Measurements from ENCODE around the gene HOXC6.
"Not testable (repeated sequence)": the region's sequence is repeated elsewhere in the genome, so short reads cannot be mapped to it uniquely, and the experiment has no call there.

HOXC6 gene

GRCh38 chr12:54030889-54031471 is 2.7 kb downstream of the HOXC6 start:
- no peak for DNase-seq

- no peak for DNase-seq
Observed at GRCh38 chr12:54031480-54031879, 3.2 kb downstream of the HOXC6 start.

GRCh38 chr12:54032086-54032619 is 3.9 kb downstream of the HOXC6 start:
- DNase-seq = no peak

GRCh38 chr12:54032627-54033100 is 4.4 kb downstream of the HOXC6 start, which contains the start of gene HOXC5:
TSS of gene HOXC5 (plus strand) at chr12:54033050. CDS start at chr12:54033123, 73 bp downstream.
- peak in 4 of 5 donors; percentile 29 to 53 (median 44) for DNase-seq

GRCh38 chr12:54033106-54033979 is 5.1 kb downstream of the HOXC6 start:
- no peak for DNase-seq

- no peak for DNase-seq
Observed at GRCh38 chr12:54033980-54034784, 5.9 kb downstream of the HOXC6 start.

GRCh38 chr12:54034785-54035310 is 6.6 kb downstream of the HOXC6 start:
- no peak for DNase-seq

GRCh38 chr12:54035568-54036264 is 7.5 kb downstream of the HOXC6 start:
- no peak for DNase-seq

- DNase-seq = no peak
Observed at GRCh38 chr12:54036620-54037359, 8.6 kb downstream of the HOXC6 start.

GRCh38 chr12:54037360-54038283 is 9.4 kb downstream of the HOXC6 start:
- no peak for DNase-seq

- no peak for DNase-seq
Observed at GRCh38 chr12:54038284-54038870, 10.1 kb downstream of the HOXC6 start.

- DNase-seq = no peak
Observed at GRCh38 chr12:54038871-54039414, 10.7 kb downstream of the HOXC6 start.

GRCh38 chr12:54039417-54040147 is 11.3 kb downstream of the HOXC6 start:
- DNase-seq = no peak

- no peak for DNase-seq
Observed at GRCh38 chr12:54040148-54040494, 11.9 kb downstream of the HOXC6 start.

GRCh38 chr12:54040648-54041047 is 12.4 kb downstream of the HOXC6 start:
- no peak for DNase-seq

- no peak for DNase-seq
Observed at GRCh38 chr12:54041097-54041690, 13.0 kb downstream of the HOXC6 start.

GRCh38 chr12:54042033-54042432 is 13.8 kb downstream of the HOXC6 start:
- DNase-seq = not testable (repeated sequence)

Data from T-helper 1 cell (primary cell).